CD4-positive, alpha-beta T cell (primary cell): ENCODE results near the gene IL2. TPM values are rescaled to one million over a fixed set of nuclear protein-coding genes. Genes with fewer than 3 reads are reported as not detected.

ENCODE experiments used
- ATAC-seq: fragments of 200-7000 bp; cut with Tn5 transposase; one replicate; pipeline ENCODE4 v1.10.0; 2022; ENCODE audit warnings: mild to moderate bottlenecking; ENCODE audit not compliant: poor library complexity
- CTCF ChIA-PET: fragments of 350-600 bp; sonication (Branson Sonifier 250); formaldehyde crosslinking; loops from one replicate; lab custom pipeline; 2021; ENCODE audit warnings: antibody characterized with exemption, inconsistent platforms; lab: Charles Lee
- POLR2A ChIA-PET: fragments of 350-600 bp; sonication (Branson Sonifier 250); formaldehyde crosslinking; loops from one replicate; lab custom pipeline; 2021; ENCODE audit warnings: antibody characterized with exemption, inconsistent platforms; lab: Charles Lee
- DNase-seq, 14 experiments: peaks; one replicate each; pipeline ENCODE4 v3.0.0-alpha.2; 2013 to 2020; ENCODE audit warnings: mixed read lengths in 2 of 14
- H3K27ac ChIP-seq, 2 donors: one replicate each; pipeline versions ENCODE4 v1.5.1 to v1.7.0; 2013; ENCODE audit warnings: low read length in 2 of 2, low read depth in 1 of 2, mild to moderate bottlenecking in 1 of 2
- H3K27me3 ChIP-seq, 2 experiments: 1 replicate in 1 of 2; 2 replicates in 1 of 2; pipeline versions ENCODE4 v1.6.1 to v1.7.0; 2013; ENCODE audit warnings: low read length in 2 of 2, control low read depth in 1 of 2, mild to moderate bottlenecking in 1 of 2, moderate library complexity in 1 of 2; ENCODE audit not compliant: insufficient read depth in 2 of 2, control insufficient read depth in 1 of 2
- H3K36me3 ChIP-seq: one replicate; pipeline ENCODE4 v1.6.1; 2013; ENCODE audit warnings: low read length, control low read depth; ENCODE audit not compliant: insufficient read depth
- H3K4me1 ChIP-seq: one replicate; pipeline ENCODE4 v1.6.1; 2013; ENCODE audit warnings: low read length, control low read depth; ENCODE audit not compliant: insufficient read depth
- H3K4me3 ChIP-seq: one replicate; pipeline ENCODE4 v1.5.1; 2013; ENCODE audit warnings: mild to moderate bottlenecking, low read length, moderate library complexity
- H3K9me3 ChIP-seq, 2 experiments: 1 replicate in 1 of 2; 2 replicates in 1 of 2; pipeline versions ENCODE4 v1.6.1 to v1.7.0; 2013; ENCODE audit warnings: low read length in 2 of 2, mild to moderate bottlenecking in 2 of 2, control low read depth in 1 of 2, moderate library complexity in 1 of 2; ENCODE audit not compliant: control insufficient read depth in 1 of 2, insufficient read depth in 1 of 2
- H3K27ac Mint-ChIP-seq: one replicate; pipeline ENCODE4 v1.8.0; 2020; ENCODE audit warnings: mixed read lengths
- H3K27me3 Mint-ChIP-seq: one replicate; pipeline ENCODE4 v1.8.0; 2021; ENCODE audit warnings: mixed read lengths
- H3K36me3 Mint-ChIP-seq: one replicate; pipeline ENCODE4 v1.8.0; 2021; ENCODE audit warnings: low read depth, mixed read lengths
- H3K4me1 Mint-ChIP-seq: one replicate; pipeline ENCODE4 v1.8.0; 2021; ENCODE audit warnings: low read depth, mixed read lengths
- H3K4me3 Mint-ChIP-seq: one replicate; pipeline ENCODE4 v1.8.0; 2020; ENCODE audit warnings: mild to moderate bottlenecking, mixed read lengths
- H3K9me3 Mint-ChIP-seq: one replicate; pipeline ENCODE4 v1.8.0; 2020; ENCODE audit warnings: mixed read lengths
- intact Hi-C, 2 experiments: fragments of 100-400 bp; cut with DNase I in 1 of 2; cut with micrococcal nuclease in 1 of 2; formaldehyde crosslinking; loops; one replicate each; pipeline versions ENCODE4 v1.15.1 to v1.9.0; 2023 to 2025; cut with DNase I, micrococcal nuclease
- total RNA-seq, 174 experiments: library from RNA in 2 of 174; stranded (reverse) in 2 of 174; gene quantifications; one replicate each; pipeline ENCODE4 v1.2.3 and lab custom pipeline; 2021 to 2026
- TF ChIP-seq, protein P1 (sequence below): fragments of 200-600 bp; IDR thresholded peaks from one replicate; pipeline ENCODE4 v1.8.0; 2022; ENCODE audit warnings: antibody characterized with exemption, mild to moderate bottlenecking

Gene IL2
- total RNA-seq, 2 experiments from 2014 or later, result 3.7 to 4.7 TPM

DNA sequence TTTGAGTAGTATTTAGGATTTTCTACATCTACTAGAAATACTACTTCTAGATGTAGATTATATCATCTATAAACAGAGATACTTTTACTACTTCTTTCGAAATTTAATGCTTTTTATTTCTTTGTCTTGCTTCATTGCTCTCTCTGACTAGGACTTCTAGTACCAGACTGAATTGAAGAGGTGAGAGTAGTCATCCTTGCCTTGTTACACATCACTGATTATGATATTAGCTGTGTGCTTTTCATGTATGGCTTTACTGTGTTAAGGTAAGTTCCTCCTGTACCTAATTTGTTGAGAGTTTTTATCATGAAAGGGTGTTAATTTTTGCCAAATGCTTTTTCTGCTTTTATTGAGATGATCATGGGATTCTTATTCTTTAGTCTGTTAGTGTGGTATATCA lies 19.6 kb upstream of the IL2 start:
- POLR2A ChIA-PET, result no interaction called here
- Mint-ChIP-seq H3K27me3 (no peaks in the 10 kb centered on the region), H3K9me3 (peaks cover 3% of the 10 kb centered on the region), H3K4me1 (no peaks in the 10 kb centered on the region), H3K27ac (no peak overlapping the region), H3K36me3 (no peaks in the 10 kb centered on the region), H3K4me3 (no peak overlapping the region)
- intact Hi-C loops, result no loop called here
- ATAC-seq (no peak), DNase-seq (no peak)
- Histone ChIP-seq H3K27ac (no peak overlapping the region), H3K4me1 (no peaks in the 10 kb centered on the region), H3K9me3 (no peaks in the 10 kb centered on the region), H3K36me3 (no peaks in the 10 kb centered on the region), H3K27me3 (no peaks in the 10 kb centered on the region), H3K4me3 (no peak overlapping the region)
- CTCF ChIA-PET, result no interaction called here
- TF ChIP-seq, protein P1, sequence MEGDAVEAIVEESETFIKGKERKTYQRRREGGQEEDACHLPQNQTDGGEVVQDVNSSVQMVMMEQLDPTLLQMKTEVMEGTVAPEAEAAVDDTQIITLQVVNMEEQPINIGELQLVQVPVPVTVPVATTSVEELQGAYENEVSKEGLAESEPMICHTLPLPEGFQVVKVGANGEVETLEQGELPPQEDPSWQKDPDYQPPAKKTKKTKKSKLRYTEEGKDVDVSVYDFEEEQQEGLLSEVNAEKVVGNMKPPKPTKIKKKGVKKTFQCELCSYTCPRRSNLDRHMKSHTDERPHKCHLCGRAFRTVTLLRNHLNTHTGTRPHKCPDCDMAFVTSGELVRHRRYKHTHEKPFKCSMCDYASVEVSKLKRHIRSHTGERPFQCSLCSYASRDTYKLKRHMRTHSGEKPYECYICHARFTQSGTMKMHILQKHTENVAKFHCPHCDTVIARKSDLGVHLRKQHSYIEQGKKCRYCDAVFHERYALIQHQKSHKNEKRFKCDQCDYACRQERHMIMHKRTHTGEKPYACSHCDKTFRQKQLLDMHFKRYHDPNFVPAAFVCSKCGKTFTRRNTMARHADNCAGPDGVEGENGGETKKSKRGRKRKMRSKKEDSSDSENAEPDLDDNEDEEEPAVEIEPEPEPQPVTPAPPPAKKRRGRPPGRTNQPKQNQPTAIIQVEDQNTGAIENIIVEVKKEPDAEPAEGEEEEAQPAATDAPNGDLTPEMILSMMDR, result no peak

DNA sequence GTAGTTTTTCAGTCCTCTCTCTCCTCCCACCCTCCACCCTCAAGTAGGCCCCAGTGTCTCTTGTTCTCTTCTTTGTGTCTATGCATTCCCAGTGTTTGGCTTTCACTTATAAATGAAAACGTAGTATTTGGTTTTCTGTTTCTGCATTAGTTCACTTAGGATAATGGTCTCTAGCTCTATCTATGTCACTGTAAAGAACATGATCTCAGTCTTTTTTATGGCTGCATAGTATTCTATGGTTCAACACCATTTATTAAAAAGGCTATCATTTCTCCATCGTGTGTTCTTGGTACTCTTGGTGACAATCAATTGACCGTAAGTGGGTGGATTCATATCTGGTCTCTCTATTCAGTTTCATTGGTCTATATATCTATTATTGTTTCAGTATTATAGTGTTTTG lies 18.7 kb upstream of the IL2 start:
- POLR2A ChIA-PET, result no interaction called here
- CTCF ChIA-PET, result no interaction called here
- no peaks in the 10 kb centered on the region for H3K4me1 Mint-ChIP-seq
- H3K27me3 Mint-ChIP-seq, result no peaks in the 10 kb centered on the region
- DNase-seq (no peak), ATAC-seq (no peak)
- H3K36me3 ChIP-seq, result no peaks in the 10 kb centered on the region
- no peak overlapping the region for H3K27ac ChIP-seq
- H3K27ac Mint-ChIP-seq, result no peak overlapping the region
- intact Hi-C loops, result no loop called here
- H3K9me3 ChIP-seq, result no peaks in the 10 kb centered on the region
- H3K4me3 Mint-ChIP-seq, result no peak overlapping the region
- no peaks in the 10 kb centered on the region for H3K27me3 ChIP-seq
- no peak overlapping the region for H3K4me3 ChIP-seq
- H3K4me1 ChIP-seq, result no peaks in the 10 kb centered on the region
- peaks cover 6% of the 10 kb centered on the region for H3K9me3 Mint-ChIP-seq
- H3K36me3 Mint-ChIP-seq, result no peaks in the 10 kb centered on the region
- TF ChIP-seq, protein P1, result no peak

DNA sequence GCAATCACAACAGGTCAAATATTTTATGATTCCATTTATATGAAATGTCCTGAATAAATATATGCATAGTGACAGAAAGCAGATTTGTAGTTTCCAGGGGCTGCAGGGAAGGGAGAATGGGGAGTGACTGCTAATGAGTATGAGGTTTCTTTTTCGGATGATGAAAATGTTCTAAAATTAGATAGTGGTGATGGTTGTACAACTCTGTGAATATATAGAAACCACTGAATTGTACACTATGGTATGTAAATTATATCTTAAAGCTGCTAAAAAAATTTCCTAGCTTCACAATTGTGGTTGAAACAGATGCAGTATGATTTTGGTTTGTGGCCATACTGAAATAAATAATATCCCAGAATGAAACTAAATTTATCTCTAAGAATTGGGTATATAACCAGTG lies 12.9 kb upstream of the IL2 start:
- Histone ChIP-seq H3K27ac (no peak overlapping the region), H3K4me1 (no peaks in the 10 kb centered on the region), H3K36me3 (no peaks in the 10 kb centered on the region), H3K9me3 (peaks cover 0 to 7% of the 10 kb centered on the region in 2 experiments), H3K4me3 (no peak overlapping the region), H3K27me3 (no peaks in the 10 kb centered on the region)
- DNase-seq (no peak), ATAC-seq (no peak)
- Mint-ChIP-seq H3K27ac (no peak overlapping the region), H3K9me3 (peaks cover 7% of the 10 kb centered on the region), H3K27me3 (no peaks in the 10 kb centered on the region), H3K36me3 (no peaks in the 10 kb centered on the region), H3K4me3 (no peak overlapping the region), H3K4me1 (no peaks in the 10 kb centered on the region)
- POLR2A ChIA-PET, result no interaction called here
- TF ChIP-seq, protein P1, result no peak
- CTCF ChIA-PET, result no interaction called here
- intact Hi-C loops, result no loop called here
